ENCODE data around the gene SCAP. TPM values are rescaled to one million over a fixed set of nuclear protein-coding genes. Genes with fewer than 3 reads are reported as not detected.

SCAP gene
- total and polyA plus RNA-seq, 2 donors (not counting 1 experiment from before 2014, with no cell fraction given): 13.6 to 67.7 TPM

- Histone ChIP-seq H2AFZ (ENCODE audit: low read length) (no peak overlapping the region), H3K4me3 (replicated peaks in 1 of 4; ENCODE audit: control extremely low read depth in 1 of 4, insufficient read depth in 1 of 4, low read depth in 3 of 4, low read length in 4 of 4) (no peak overlapping the region), H3K36me3 (ENCODE audit: control insufficient read depth, insufficient read depth, low read length) (peaks cover 15% of the 10 kb centered on the region), H3K9ac (ENCODE audit: insufficient read depth, low read length) (no peak overlapping the region), H3K27ac (ENCODE audit: insufficient read depth, low read length) (no peak overlapping the region), H3K4me1 (ENCODE audit: control insufficient read depth, extremely low read depth, insufficient read depth, low read length) (no peaks in the 10 kb centered on the region), H3K27me3 (ENCODE audit: control insufficient read depth, insufficient read depth, low read length) (no peaks in the 10 kb centered on the region), H3K4me2 (ENCODE audit: extremely low read depth, insufficient read depth, low read length) (no peak overlapping the region), H4K20me1 (ENCODE audit: control insufficient read depth, extremely low read depth, insufficient read depth, low read length) (no peaks in the 10 kb centered on the region), H3K79me2 (ENCODE audit: control insufficient read depth, insufficient read depth, low read length) (no peaks in the 10 kb centered on the region), H3K9me3 (ENCODE audit: control insufficient read depth, insufficient read depth, low read depth, low read length) (no peaks in the 10 kb centered on the region)
- no peak for TF ChIP-seq EZH2 (IDR thresholded peaks at IDR 0.05; ENCODE audit: low read length, missing control alignments)
- no peak for TF ChIP-seq CTCF (conservative IDR thresholded peaks at IDR 0.05 in 1 of 2, IDR thresholded peaks at IDR 0.05 in 1 of 2; ENCODE audit: low read depth in 1 of 2, low read length in 2 of 2)
- no peak for DNase-seq (ENCODE audit: low read depth in 2 of 2)
Observed at GRCh38 chr3:47495111-47495510, 19.4 kb upstream of the SCAP start.

GRCh38 chr3:47491777-47492176 lies 16.0 kb upstream of the SCAP start:
- H3K9me3 ChIP-seq (ENCODE audit: control insufficient read depth, insufficient read depth, low read depth, low read length): no peaks in the 10 kb centered on the region
- H3K9ac ChIP-seq (ENCODE audit: insufficient read depth, low read length): no peak overlapping the region
- H3K36me3 ChIP-seq (ENCODE audit: control insufficient read depth, insufficient read depth, low read length): peaks cover 5% of the 10 kb centered on the region
- H3K79me2 ChIP-seq (ENCODE audit: control insufficient read depth, insufficient read depth, low read length): no peaks in the 10 kb centered on the region
- TF ChIP-seq EZH2 (IDR thresholded peaks at IDR 0.05; ENCODE audit: low read length, missing control alignments) (no peak), CTCF (conservative IDR thresholded peaks at IDR 0.05 in 1 of 2, IDR thresholded peaks at IDR 0.05 in 1 of 2; ENCODE audit: low read depth in 1 of 2, low read length in 2 of 2) (no peak)
- no peaks in the 10 kb centered on the region for H4K20me1 ChIP-seq (ENCODE audit: control insufficient read depth, extremely low read depth, insufficient read depth, low read length)
- no peak for DNase-seq (ENCODE audit: low read depth in 2 of 2)
- H2AFZ ChIP-seq (ENCODE audit: low read length): no peak overlapping the region
- H3K27me3 ChIP-seq (ENCODE audit: control insufficient read depth, insufficient read depth, low read length): no peaks in the 10 kb centered on the region
- H3K4me2 ChIP-seq (ENCODE audit: extremely low read depth, insufficient read depth, low read length): no peak overlapping the region
- no peaks in the 10 kb centered on the region for H3K4me1 ChIP-seq (ENCODE audit: control insufficient read depth, extremely low read depth, insufficient read depth, low read length)
- H3K4me3 ChIP-seq (replicated peaks in 1 of 4; ENCODE audit: control extremely low read depth in 1 of 4, insufficient read depth in 1 of 4, low read depth in 3 of 4, low read length in 4 of 4): no peak overlapping the region
- no peak overlapping the region for H3K27ac ChIP-seq (ENCODE audit: insufficient read depth, low read length)

GRCh38 chr3:47491186-47491585 lies 15.4 kb upstream of the SCAP start:
- H3K79me2 ChIP-seq (ENCODE audit: control insufficient read depth, insufficient read depth, low read length): no peaks in the 10 kb centered on the region
- H3K4me3 ChIP-seq (replicated peaks in 1 of 4; ENCODE audit: control extremely low read depth in 1 of 4, insufficient read depth in 1 of 4, low read depth in 3 of 4, low read length in 4 of 4): no peak overlapping the region
- no peaks in the 10 kb centered on the region for H3K27me3 ChIP-seq (ENCODE audit: control insufficient read depth, insufficient read depth, low read length)
- no peak for DNase-seq (ENCODE audit: low read depth in 2 of 2)
- H3K27ac ChIP-seq (ENCODE audit: insufficient read depth, low read length): no peak overlapping the region
- H3K36me3 ChIP-seq (ENCODE audit: control insufficient read depth, insufficient read depth, low read length): peaks cover 5% of the 10 kb centered on the region
- no peaks in the 10 kb centered on the region for H4K20me1 ChIP-seq (ENCODE audit: control insufficient read depth, extremely low read depth, insufficient read depth, low read length)
- H3K9me3 ChIP-seq (ENCODE audit: control insufficient read depth, insufficient read depth, low read depth, low read length): no peaks in the 10 kb centered on the region
- no peak overlapping the region for H3K4me2 ChIP-seq (ENCODE audit: extremely low read depth, insufficient read depth, low read length)
- no peak overlapping the region for H2AFZ ChIP-seq (ENCODE audit: low read length)
- no peak overlapping the region for H3K9ac ChIP-seq (ENCODE audit: insufficient read depth, low read length)
- no peaks in the 10 kb centered on the region for H3K4me1 ChIP-seq (ENCODE audit: control insufficient read depth, extremely low read depth, insufficient read depth, low read length)
- TF ChIP-seq CTCF (conservative IDR thresholded peaks at IDR 0.05 in 1 of 2, IDR thresholded peaks at IDR 0.05 in 1 of 2; ENCODE audit: low read depth in 1 of 2, low read length in 2 of 2): no peak
- TF ChIP-seq EZH2 (IDR thresholded peaks at IDR 0.05; ENCODE audit: low read length, missing control alignments): no peak
